ENCODE results near the gene PRDM16.

PRDM16 gene

GRCh38 chr1:3263790-3264189 lies 194.8 kb downstream of the PRDM16 start:
- Mint-ChIP-seq H3K9me3 (peaks cover 5% of the 10 kb centered on the region), H3K36me3 (no peaks in the 10 kb centered on the region), H3K27ac (no peak overlapping the region), H3K4me1 (no peaks in the 10 kb centered on the region), H3K4me3 (no peak overlapping the region), H3K27me3 (peaks cover 20% of the 10 kb centered on the region)
- ATAC-seq, result no peak

GRCh38 chr1:3264456-3264855 lies 195.5 kb downstream of the PRDM16 start:
- Mint-ChIP-seq H3K36me3 (no peaks in the 10 kb centered on the region), H3K27ac (no peak overlapping the region), H3K4me1 (no peaks in the 10 kb centered on the region), H3K27me3 (peaks cover 19% of the 10 kb centered on the region), H3K9me3 (peaks cover 10% of the 10 kb centered on the region), H3K4me3 (no peak overlapping the region)
- peak; percentile 11 for ATAC-seq

GRCh38 chr1:3265835-3266805 lies 197.1 kb downstream of the PRDM16 start:
- no peak for ATAC-seq
- Mint-ChIP-seq H3K36me3 (no peaks in the 10 kb centered on the region), H3K4me1 (no peaks in the 10 kb centered on the region), H3K27me3 (peaks cover 19% of the 10 kb centered on the region), H3K4me3 (no peak overlapping the region), H3K9me3 (peaks cover 16% of the 10 kb centered on the region), H3K27ac (no peak overlapping the region)

DNA sequence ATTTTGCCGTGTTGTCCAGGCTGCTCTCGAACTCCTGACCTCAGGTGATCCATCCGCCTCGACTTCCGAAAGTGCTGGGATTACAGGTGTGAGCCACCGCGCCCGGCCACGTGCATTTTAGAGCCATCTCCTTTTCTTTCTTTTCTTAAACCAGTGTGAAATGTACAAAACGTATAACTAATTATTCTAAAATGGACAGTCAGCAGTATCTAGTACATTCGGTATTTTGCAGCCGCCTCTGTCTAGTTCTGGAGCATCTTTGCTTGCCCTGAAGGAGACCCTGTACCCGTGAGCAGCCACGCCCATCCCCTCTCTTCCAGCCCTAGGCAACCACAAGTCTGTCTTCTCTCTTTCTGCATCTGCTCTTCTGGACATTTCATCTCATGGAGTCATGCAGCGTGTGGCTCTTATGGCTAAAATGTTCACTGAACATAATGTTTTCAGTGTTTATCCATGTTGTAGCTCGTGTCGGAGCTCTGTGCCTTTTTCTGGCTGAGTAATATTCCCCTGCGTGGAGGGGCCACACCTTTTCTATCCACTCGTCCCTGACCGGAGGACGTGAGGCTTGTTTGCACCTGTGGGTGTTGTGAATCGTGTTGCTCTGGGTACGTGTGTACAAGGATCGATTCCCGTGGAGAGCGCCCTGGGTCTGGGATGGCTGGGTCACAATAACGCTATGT lies 198.0 kb downstream of the PRDM16 start:
- no peak overlapping the region for H3K27ac Mint-ChIP-seq
- H3K4me1 Mint-ChIP-seq, result no peaks in the 10 kb centered on the region
- H3K9me3 Mint-ChIP-seq, result peaks cover 16% of the 10 kb centered on the region
- H3K27me3 Mint-ChIP-seq, result peaks cover 19% of the 10 kb centered on the region
- no peaks in the 10 kb centered on the region for H3K36me3 Mint-ChIP-seq
- no peak overlapping the region for H3K4me3 Mint-ChIP-seq
- no peak for ATAC-seq

GRCh38 chr1:3267550-3268270 lies 198.7 kb downstream of the PRDM16 start:
- ATAC-seq, result no peak
- no peaks in the 10 kb centered on the region for H3K36me3 Mint-ChIP-seq
- H3K4me1 Mint-ChIP-seq, result no peaks in the 10 kb centered on the region
- no peak overlapping the region for H3K27ac Mint-ChIP-seq
- H3K27me3 Mint-ChIP-seq, result peaks cover 19% of the 10 kb centered on the region
- no peak overlapping the region for H3K4me3 Mint-ChIP-seq
- peaks cover 16% of the 10 kb centered on the region for H3K9me3 Mint-ChIP-seq

DNA sequence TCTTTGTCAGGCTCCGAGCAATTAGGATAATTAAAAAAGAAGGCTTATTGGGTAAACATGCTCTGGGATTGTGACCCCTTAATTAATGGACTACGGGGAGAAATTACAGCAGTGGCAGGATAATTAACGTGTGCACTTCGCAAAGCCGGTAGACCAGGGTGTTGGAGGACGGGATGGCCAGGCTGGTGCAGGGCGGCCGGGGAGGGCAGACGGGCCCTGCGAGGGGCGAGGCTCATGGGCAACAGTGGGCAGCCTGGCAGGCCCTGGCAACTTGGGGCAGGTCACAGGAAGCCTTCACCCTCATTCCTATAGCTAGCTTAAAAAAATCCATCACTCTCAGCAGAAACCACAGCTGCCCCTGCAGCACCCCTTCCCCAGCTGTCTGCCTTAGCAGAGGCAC lies 199.3 kb downstream of the PRDM16 start:
- ATAC-seq, result no peak
- H3K4me1 Mint-ChIP-seq, result no peaks in the 10 kb centered on the region
- H3K36me3 Mint-ChIP-seq, result no peaks in the 10 kb centered on the region
- peaks cover 16% of the 10 kb centered on the region for H3K9me3 Mint-ChIP-seq
- peaks cover 19% of the 10 kb centered on the region for H3K27me3 Mint-ChIP-seq
- no peak overlapping the region for H3K4me3 Mint-ChIP-seq
- no peak overlapping the region for H3K27ac Mint-ChIP-seq

- H3K9me3 Mint-ChIP-seq, result peaks cover 16% of the 10 kb centered on the region
- no peaks in the 10 kb centered on the region for H3K36me3 Mint-ChIP-seq
- no peaks in the 10 kb centered on the region for H3K27me3 Mint-ChIP-seq
- H3K27ac Mint-ChIP-seq, result no peak overlapping the region
- no peaks in the 10 kb centered on the region for H3K4me1 Mint-ChIP-seq
- no peak overlapping the region for H3K4me3 Mint-ChIP-seq
- no peak for ATAC-seq
Observed at GRCh38 chr1:3270403-3271245, 201.6 kb downstream of the PRDM16 start.

DNA sequence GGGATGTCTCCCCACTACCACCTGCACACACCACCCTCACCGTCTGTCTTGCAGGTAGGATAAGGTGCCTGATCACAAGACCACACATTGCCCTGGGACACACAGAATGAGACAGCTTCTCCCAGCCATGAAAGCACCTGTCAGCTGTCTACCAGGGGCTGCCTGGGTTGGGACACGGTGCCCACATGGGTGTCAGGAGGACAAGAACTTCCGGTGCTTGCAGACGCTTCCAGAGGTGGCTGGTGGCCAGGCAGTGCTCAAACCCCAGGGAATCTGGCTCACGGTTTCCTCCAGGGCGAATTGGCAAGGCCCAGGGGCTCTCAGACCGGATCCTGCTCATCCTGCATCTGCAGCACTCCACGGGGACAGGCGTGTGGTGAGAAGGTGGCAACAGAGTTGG lies 202.9 kb downstream of the PRDM16 start:
- no peaks in the 10 kb centered on the region for H3K36me3 Mint-ChIP-seq
- H3K27ac Mint-ChIP-seq, result no peak overlapping the region

DNA sequence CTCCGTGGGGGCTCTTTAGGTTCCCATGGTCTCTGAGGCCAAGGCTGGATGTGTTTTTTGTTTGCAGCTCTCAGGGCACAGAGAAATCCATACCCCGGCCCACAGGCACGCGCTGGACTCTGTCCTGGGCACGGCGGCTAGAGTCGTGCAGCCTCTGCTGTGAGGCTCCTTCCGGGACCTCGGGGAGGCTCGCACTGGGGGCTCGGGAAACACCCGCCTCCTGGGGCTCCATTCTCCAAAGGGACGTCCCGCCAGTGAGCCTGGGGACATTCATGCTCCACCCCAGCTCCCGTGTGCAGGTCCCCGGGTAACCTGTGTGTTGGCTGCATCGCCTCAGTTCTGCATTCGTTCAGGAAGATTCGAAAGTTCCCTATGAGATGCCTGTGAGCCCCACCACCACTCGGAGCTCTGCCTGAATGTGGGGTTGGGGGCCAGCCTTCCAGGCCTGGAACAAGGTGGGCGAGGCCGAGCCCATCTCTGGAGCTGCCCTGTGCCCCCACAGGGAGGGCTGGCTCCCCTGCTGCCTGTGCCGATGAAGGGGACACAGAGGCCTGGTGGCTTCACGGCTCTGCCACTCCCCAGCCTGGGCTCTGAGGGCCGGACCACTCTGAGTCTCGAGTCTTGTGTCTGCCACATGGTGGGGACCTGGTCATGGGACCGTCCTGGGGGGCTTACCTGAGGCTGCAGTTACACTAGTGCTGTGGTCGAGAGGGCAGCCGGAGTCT lies 203.5 kb downstream of the PRDM16 start:
- H3K27ac Mint-ChIP-seq, result no peak overlapping the region
- no peaks in the 10 kb centered on the region for H3K27me3 Mint-ChIP-seq
- H3K4me1 Mint-ChIP-seq, result no peaks in the 10 kb centered on the region
- no peak overlapping the region for H3K4me3 Mint-ChIP-seq
- no peak for ATAC-seq
- peaks cover 16% of the 10 kb centered on the region for H3K9me3 Mint-ChIP-seq
- no peaks in the 10 kb centered on the region for H3K36me3 Mint-ChIP-seq

More for the DNA sequence above, 202.9 kb downstream of the PRDM16 start:
- no peak for ATAC-seq
- Mint-ChIP-seq H3K27me3 (no peaks in the 10 kb centered on the region), H3K4me3 (no peak overlapping the region), H3K4me1 (no peaks in the 10 kb centered on the region), H3K9me3 (peaks cover 16% of the 10 kb centered on the region)

DNA sequence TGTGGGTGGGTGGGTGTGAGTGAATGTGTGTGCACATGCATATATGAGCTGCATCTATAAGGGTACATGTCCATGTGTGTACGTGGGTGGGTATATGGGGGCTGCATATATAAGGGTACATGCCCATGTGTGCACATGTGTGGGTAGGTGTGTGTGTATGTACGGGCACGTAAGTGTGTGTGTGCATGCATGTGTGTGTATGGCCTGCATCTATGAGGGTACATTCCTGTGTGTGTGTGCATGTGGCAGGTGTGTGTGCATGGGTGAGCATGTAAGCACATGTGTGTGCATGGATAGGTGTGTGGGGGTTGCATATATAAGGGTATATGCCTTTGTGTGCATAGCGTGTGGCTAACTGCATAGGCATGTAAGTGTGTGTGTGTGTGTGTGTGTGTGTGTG lies 204.4 kb downstream of the PRDM16 start:
- no peak for ATAC-seq
- Mint-ChIP-seq H3K4me1 (no peaks in the 10 kb centered on the region), H3K4me3 (no peak overlapping the region), H3K27ac (no peak overlapping the region), H3K36me3 (no peaks in the 10 kb centered on the region), H3K27me3 (no peaks in the 10 kb centered on the region), H3K9me3 (peaks cover 16% of the 10 kb centered on the region)

DNA sequence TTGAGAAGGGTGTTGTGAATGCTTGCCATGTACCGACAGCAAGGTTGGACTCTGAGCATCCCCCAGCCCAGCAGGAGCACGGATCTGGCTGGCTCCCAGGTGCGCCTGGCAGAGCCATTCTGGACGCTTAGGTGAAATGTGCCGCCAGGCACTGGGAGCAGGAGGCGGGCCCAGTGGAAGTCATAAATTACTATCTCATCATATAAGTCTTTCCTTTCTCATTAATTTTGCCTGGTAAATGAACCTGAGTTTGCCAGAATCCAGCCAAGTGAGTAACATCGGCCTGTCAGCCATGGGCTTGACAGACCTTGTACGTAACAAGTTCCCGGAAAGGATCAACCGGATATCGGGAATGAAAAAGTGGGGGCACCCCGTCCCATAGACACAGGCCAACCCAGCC lies 206.0 kb downstream of the PRDM16 start:
- H3K4me3 Mint-ChIP-seq, result no peak overlapping the region

DNA sequence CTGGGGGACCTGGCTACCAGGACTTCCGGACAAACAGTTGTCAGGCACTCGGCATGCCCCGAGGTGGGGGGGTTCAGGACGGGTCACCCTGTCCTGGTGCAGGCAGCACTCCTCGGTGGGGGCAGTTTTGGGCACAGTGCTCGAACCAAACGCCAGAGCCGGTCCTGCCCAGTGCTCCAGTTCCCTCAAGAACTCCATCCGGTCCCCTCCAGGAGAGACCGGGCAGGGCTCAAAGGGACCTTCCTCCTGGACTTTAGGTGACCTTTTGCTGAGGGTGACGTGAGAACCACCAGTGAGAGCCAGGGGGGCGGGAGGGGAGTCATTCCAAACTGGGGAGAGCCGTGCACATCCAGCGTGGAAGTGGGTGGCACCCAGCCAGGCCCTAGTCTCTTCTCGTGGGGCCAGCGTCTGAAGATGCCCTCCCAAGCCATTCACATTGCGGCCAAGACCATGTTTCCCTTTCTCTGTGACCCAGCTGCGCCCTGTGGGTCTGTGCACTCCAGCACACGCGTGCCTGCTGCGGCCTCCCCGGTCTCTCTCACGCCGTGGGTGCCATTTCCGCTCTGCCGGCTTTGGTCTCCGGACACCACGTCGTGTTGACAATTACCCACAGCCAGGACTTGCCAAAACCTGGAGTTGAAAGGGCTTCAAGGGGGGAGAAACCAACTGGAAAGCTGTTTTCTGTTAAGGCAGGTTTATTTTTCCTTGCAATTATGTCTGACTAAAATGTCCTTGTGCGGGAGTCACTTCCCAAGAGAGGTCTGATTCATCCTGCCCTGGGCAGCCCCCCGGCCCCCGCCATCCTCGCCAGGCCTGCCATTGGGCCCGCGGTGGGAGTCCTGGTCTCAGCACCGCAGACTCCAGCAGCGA lies 206.7 kb downstream of the PRDM16 start:
- Mint-ChIP-seq H3K4me1 (no peaks in the 10 kb centered on the region), H3K27me3 (no peaks in the 10 kb centered on the region), H3K9me3 (no peaks in the 10 kb centered on the region), H3K36me3 (no peaks in the 10 kb centered on the region), H3K4me3 (no peak overlapping the region), H3K27ac (no peak overlapping the region)
- no peak for ATAC-seq

More for the DNA sequence above, 206.0 kb downstream of the PRDM16 start:
- ATAC-seq, result no peak
- H3K9me3 Mint-ChIP-seq, result peaks cover 6% of the 10 kb centered on the region
- H3K27me3 Mint-ChIP-seq, result no peaks in the 10 kb centered on the region
- no peaks in the 10 kb centered on the region for H3K36me3 Mint-ChIP-seq
- H3K27ac Mint-ChIP-seq, result no peak overlapping the region
- H3K4me1 Mint-ChIP-seq, result no peaks in the 10 kb centered on the region

DNA sequence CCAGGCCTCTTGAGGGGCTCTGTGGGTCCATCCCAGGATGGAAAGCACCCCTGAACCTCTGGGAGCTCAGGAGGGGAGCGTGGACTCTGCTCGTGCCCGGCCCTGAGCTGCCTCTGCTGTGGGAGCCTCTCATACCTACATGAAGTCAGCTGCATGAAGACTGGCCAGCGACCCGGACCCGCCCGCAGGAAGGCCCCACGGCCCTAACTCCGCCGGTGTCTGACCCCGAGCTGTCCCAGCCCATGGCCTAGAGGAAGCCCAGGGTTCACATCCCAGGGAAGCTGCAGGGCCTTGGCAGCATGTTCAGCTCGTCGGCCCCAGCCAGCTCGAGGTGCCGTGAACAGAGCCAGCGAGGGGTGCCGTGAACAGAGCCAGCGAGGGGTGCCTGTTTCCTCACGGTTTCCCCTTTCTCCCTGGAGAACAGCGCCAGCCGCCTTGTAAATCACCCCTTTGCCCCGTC lies 207.4 kb downstream of the PRDM16 start:
- Mint-ChIP-seq H3K36me3 (no peaks in the 10 kb centered on the region), H3K27ac (no peak overlapping the region), H3K27me3 (no peaks in the 10 kb centered on the region), H3K9me3 (no peaks in the 10 kb centered on the region), H3K4me3 (no peak overlapping the region), H3K4me1 (no peaks in the 10 kb centered on the region)
- ATAC-seq, result no peak

Data from stimulated activated memory B cell treated with anti-CD40 and anti-IgM and Interleukin-4, amounts not matched to agents 10 μg/mL and 1 μg/mL and 100 μg/mL, for 72 hours (primary cell).